Dermis blood vessel endothelial cell (primary cell): ENCODE results near the gene FBXL14. TPM values are rescaled to one million over a fixed set of nuclear protein-coding genes. Genes with fewer than 3 reads are reported as not detected.

Experiments used
- total RNA-seq: library from RNA; depleted of rRNA; stranded (reverse); fragments of >200 nt; gene quantifications from 2 replicates; pipeline ENCODE4 v1.2.3, GENCODE V29; 2014

The FBXL14 gene
- total RNA-seq, 1 donor from 2014 or later: 17.4 TPM

Other genes starting within 250 kb of the FBXL14 start
- gene WNT5B, start 34.6 kb upstream of the FBXL14 start, total RNA-seq: 0.28 and 1.5 TPM in 2 replicates
- gene ADIPOR2, start 96.5 kb upstream of the FBXL14 start, total RNA-seq: 59.9 and 68.6 TPM in 2 replicates
- not detected in 2 replicates for gene LRTM2, start 226.0 kb upstream of the FBXL14 start, total RNA-seq